Adrenal gland (tissue), 5 donors: ENCODE measurements around the gene MEDAG.

ENCODE experiments used
- POLR2A ChIP-seq, 2 donors: fragments of 450-650 bp; IDR thresholded peaks; one replicate each; pipeline ENCODE4 v1.6.1; 2017; ENCODE audit warnings: antibody characterized with exemption in 2 of 2, mild to moderate bottlenecking in 2 of 2, moderate library complexity in 1 of 2
- TF ChIP-seq, protein P1 (sequence below), 6 experiments: fragments of 450-650 bp in 4 of 6; fragments of 200-600 bp in 2 of 6; sonication (generic) in 1 of 6; IDR thresholded peaks; 1 replicate in 5 of 6; 2 replicates in 1 of 6; pipeline versions ENCODE4 v1.5.1 to v1.8.0; 2016 to 2021; ENCODE audit warnings: antibody characterized with exemption in 6 of 6, mild to moderate bottlenecking in 2 of 6, moderate library complexity in 1 of 6
- donor health status: DM: no; HTN: no; CAD: no.

DNA sequence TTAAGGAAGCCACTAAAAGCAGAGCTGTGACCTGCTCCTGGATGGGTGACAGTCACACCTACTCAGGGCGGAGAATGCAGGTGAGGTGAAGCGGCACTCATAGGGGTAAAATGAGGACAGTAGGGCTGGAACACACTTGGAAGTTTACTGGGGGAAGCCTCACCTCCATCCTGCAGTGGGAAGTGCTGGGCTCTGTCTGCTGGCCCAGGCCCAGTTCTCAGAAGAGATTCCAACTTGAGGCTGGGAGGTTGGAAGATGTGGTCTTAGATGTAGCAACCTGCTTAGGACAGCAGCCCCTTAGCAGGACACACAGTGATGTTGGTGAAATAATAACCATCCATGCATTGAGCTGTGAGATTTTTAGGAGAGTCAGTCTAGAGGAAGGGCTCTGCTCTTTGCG, 4.6 kb downstream of the MEDAG start:
- TF ChIP-seq, protein P1, sequence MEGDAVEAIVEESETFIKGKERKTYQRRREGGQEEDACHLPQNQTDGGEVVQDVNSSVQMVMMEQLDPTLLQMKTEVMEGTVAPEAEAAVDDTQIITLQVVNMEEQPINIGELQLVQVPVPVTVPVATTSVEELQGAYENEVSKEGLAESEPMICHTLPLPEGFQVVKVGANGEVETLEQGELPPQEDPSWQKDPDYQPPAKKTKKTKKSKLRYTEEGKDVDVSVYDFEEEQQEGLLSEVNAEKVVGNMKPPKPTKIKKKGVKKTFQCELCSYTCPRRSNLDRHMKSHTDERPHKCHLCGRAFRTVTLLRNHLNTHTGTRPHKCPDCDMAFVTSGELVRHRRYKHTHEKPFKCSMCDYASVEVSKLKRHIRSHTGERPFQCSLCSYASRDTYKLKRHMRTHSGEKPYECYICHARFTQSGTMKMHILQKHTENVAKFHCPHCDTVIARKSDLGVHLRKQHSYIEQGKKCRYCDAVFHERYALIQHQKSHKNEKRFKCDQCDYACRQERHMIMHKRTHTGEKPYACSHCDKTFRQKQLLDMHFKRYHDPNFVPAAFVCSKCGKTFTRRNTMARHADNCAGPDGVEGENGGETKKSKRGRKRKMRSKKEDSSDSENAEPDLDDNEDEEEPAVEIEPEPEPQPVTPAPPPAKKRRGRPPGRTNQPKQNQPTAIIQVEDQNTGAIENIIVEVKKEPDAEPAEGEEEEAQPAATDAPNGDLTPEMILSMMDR (IDR thresholded peaks at IDR 0.05), result no peak
- no peak for TF ChIP-seq POLR2A (IDR thresholded peaks at IDR 0.05)
